ENCODE measurements around the gene SCN1A. TPM values are rescaled to one million over a fixed set of nuclear protein-coding genes. Genes with fewer than 3 reads are reported as not detected.

Gene SCN1A
- total RNA-seq, 1 donor from 2014 or later: not detected

- H3K27me3 Mint-ChIP-seq (ENCODE audit: insufficient read depth): peaks cover 3% of the 10 kb centered on the region
- intact Hi-C loops (cut with micrococcal nuclease): loop anchor here (1.0 kb wide), 2 partner anchors 70 to 124 kb away; no protein-coding TSS in a partner anchor
These were observed 70.3 kb downstream of the SCN1A start for GRCh38 chr2:166057370-166058164.

GRCh38 chr2:166044853-166045483 is 82.9 kb downstream of the SCN1A start:
- no peak overlapping the region for H3K4me3 Mint-ChIP-seq
- no peaks in the 10 kb centered on the region for H3K4me1 Mint-ChIP-seq (ENCODE audit: low read depth)
- H3K9me3 Mint-ChIP-seq: no peaks in the 10 kb centered on the region
- DNase-seq (ENCODE audit: low spot score): no peak
- no peak overlapping the region for H3K27ac Mint-ChIP-seq
- H3K27me3 Mint-ChIP-seq (ENCODE audit: insufficient read depth): no peaks in the 10 kb centered on the region
- intact Hi-C loops (cut with micrococcal nuclease): no loop called here
- no peaks in the 10 kb centered on the region for H3K36me3 Mint-ChIP-seq (ENCODE audit: low read depth)

More at GRCh38 chr2:166057370-166058164, 70.3 kb downstream of the SCN1A start:
- Mint-ChIP-seq H3K27ac (no peak overlapping the region), H3K4me3 (no peak overlapping the region), H3K9me3 (no peaks in the 10 kb centered on the region), H3K36me3 (ENCODE audit: low read depth) (no peaks in the 10 kb centered on the region), H3K4me1 (ENCODE audit: low read depth) (no peaks in the 10 kb centered on the region)
- DNase-seq (ENCODE audit: low spot score): no peak

DNA sequence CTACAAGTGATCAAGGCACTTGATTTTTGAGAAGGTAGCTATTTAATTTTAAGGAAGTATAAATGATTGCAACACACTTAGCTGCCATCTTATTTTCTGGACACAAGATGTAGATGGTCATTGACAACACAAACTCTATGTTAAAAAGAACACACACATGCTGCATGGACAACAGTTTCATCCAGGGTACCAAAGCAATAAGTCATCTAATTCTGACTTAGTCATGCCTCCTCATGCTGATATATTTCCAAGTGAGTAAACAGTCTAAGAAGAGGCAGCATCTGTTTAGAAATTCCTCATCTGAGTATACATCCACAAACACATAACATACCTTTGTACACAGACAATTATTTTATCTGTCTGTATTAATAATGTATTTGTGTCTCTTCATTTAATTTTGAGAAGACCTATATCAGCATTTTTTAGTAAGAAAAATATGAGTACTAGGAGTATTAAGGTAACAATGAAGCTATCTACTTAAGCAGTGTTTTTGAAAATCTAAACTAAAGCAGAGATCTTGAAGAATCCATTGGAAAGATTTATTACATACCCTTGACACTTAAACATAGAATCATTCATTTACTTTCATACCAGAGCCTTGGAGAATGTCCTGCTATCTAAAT is 84.9 kb downstream of the SCN1A start:
- Mint-ChIP-seq H3K9me3 (no peaks in the 10 kb centered on the region), H3K27ac (no peak overlapping the region), H3K4me3 (no peak overlapping the region), H3K36me3 (ENCODE audit: low read depth) (no peaks in the 10 kb centered on the region), H3K4me1 (ENCODE audit: low read depth) (no peaks in the 10 kb centered on the region), H3K27me3 (ENCODE audit: insufficient read depth) (no peaks in the 10 kb centered on the region)
- intact Hi-C loops (cut with micrococcal nuclease): no loop called here
- no peak for DNase-seq (ENCODE audit: low spot score)

GRCh38 chr2:166042356-166042755 is 85.5 kb downstream of the SCN1A start:
- no peaks in the 10 kb centered on the region for H3K4me1 Mint-ChIP-seq (ENCODE audit: low read depth)
- no peaks in the 10 kb centered on the region for H3K27me3 Mint-ChIP-seq (ENCODE audit: insufficient read depth)
- no peaks in the 10 kb centered on the region for H3K9me3 Mint-ChIP-seq
- no peak overlapping the region for H3K27ac Mint-ChIP-seq
- no peak overlapping the region for H3K4me3 Mint-ChIP-seq
- DNase-seq (ENCODE audit: low spot score): no peak
- H3K36me3 Mint-ChIP-seq (ENCODE audit: low read depth): no peaks in the 10 kb centered on the region
- intact Hi-C loops (cut with micrococcal nuclease): no loop called here

DNA sequence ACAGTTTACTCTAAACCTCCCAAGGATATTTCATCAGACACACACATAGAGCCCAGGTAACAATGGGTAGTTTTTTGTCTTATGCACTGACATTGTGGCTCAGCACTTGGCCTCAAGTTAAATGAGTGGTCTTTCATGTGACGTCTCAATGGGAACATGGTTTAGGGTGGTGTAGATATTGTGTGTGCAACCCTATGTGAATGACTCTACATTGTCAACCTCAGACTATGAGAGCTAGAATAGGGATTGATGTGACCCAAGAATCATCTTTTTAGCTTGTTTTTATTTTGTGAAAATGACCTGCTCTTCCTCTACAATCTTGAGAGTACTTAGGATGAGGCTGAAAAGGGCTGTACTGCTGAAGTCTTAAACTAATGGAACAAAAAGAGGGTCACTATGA is 86.2 kb downstream of the SCN1A start:
- Mint-ChIP-seq H3K27me3 (ENCODE audit: insufficient read depth) (no peaks in the 10 kb centered on the region), H3K4me1 (ENCODE audit: low read depth) (no peaks in the 10 kb centered on the region), H3K27ac (no peak overlapping the region), H3K4me3 (no peak overlapping the region), H3K36me3 (ENCODE audit: low read depth) (no peaks in the 10 kb centered on the region), H3K9me3 (no peaks in the 10 kb centered on the region)
- DNase-seq (ENCODE audit: low spot score): no peak
- intact Hi-C loops (cut with micrococcal nuclease): no loop called here

DNA sequence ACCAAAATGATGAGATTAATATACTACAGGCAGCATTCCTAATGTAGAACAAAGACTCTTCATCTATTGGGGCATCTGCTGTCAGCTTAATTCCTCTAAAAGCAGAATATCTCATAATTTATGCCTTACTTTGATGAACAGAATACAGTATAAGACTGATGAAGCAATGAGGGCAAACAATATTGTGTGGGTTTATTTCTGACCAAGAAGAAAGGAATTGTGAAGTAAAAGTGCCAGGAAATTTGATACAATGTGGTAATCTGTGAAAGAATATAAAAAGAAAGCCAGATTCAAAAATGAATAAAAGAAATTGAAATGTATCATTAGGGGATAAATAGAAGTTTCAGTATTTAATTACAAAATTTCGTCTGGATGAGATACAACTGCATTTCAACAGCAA is 95.5 kb downstream of the SCN1A start:
- no peak overlapping the region for H3K27ac Mint-ChIP-seq
- DNase-seq (ENCODE audit: low spot score): no peak
- H3K4me1 Mint-ChIP-seq (ENCODE audit: low read depth): no peaks in the 10 kb centered on the region
- no peaks in the 10 kb centered on the region for H3K36me3 Mint-ChIP-seq (ENCODE audit: low read depth)
- H3K4me3 Mint-ChIP-seq: no peak overlapping the region
- intact Hi-C loops (cut with micrococcal nuclease): no loop called here
- no peaks in the 10 kb centered on the region for H3K9me3 Mint-ChIP-seq
- no peaks in the 10 kb centered on the region for H3K27me3 Mint-ChIP-seq (ENCODE audit: insufficient read depth)

DNA sequence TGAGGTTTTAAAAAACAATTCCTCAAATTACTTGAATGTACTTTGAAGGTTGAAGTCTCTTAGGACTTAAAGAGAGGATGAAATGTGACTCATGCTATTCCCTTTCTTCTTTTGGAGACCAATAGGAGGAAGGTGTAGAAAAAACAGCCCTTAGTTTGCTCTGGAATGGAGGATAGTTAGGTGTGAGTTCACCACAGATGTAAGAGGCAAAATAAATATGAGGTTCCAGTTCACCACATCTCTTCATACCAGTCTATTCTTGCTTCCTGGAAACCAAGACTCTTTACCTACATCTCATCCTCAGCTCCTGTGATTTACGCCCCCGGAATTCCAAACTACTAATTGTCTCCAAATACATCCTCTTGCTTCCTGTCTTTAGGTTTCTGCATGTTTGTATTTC is 96.8 kb downstream of the SCN1A start:
- DNase-seq (ENCODE audit: low spot score): no peak
- H3K36me3 Mint-ChIP-seq (ENCODE audit: low read depth): no peaks in the 10 kb centered on the region
- intact Hi-C loops (cut with micrococcal nuclease): no loop called here
- H3K4me3 Mint-ChIP-seq: no peak overlapping the region
- H3K4me1 Mint-ChIP-seq (ENCODE audit: low read depth): no peaks in the 10 kb centered on the region
- H3K9me3 Mint-ChIP-seq: no peaks in the 10 kb centered on the region
- no peak overlapping the region for H3K27ac Mint-ChIP-seq
- no peaks in the 10 kb centered on the region for H3K27me3 Mint-ChIP-seq (ENCODE audit: insufficient read depth)

- intact Hi-C loops (cut with micrococcal nuclease): no loop called here
- DNase-seq (ENCODE audit: low spot score): no peak
- H3K27me3 Mint-ChIP-seq (ENCODE audit: insufficient read depth): peaks cover 2% of the 10 kb centered on the region
- H3K4me1 Mint-ChIP-seq (ENCODE audit: low read depth): no peaks in the 10 kb centered on the region
- H3K36me3 Mint-ChIP-seq (ENCODE audit: low read depth): no peaks in the 10 kb centered on the region
- no peaks in the 10 kb centered on the region for H3K9me3 Mint-ChIP-seq
- no peak overlapping the region for H3K4me3 Mint-ChIP-seq
- H3K27ac Mint-ChIP-seq: no peak overlapping the region
These were observed 102.5 kb downstream of the SCN1A start for GRCh38 chr2:166025313-166025712.

- no peaks in the 10 kb centered on the region for H3K27me3 Mint-ChIP-seq (ENCODE audit: insufficient read depth)
- no peaks in the 10 kb centered on the region for H3K4me1 Mint-ChIP-seq (ENCODE audit: low read depth)
- DNase-seq (ENCODE audit: low spot score): no peak
- H3K36me3 Mint-ChIP-seq (ENCODE audit: low read depth): no peaks in the 10 kb centered on the region
- intact Hi-C loops (cut with micrococcal nuclease): no loop called here
- H3K4me3 Mint-ChIP-seq: no peak overlapping the region
- H3K9me3 Mint-ChIP-seq: no peaks in the 10 kb centered on the region
- no peak overlapping the region for H3K27ac Mint-ChIP-seq
These were observed 110.6 kb downstream of the SCN1A start for GRCh38 chr2:166017208-166017607.

DNA sequence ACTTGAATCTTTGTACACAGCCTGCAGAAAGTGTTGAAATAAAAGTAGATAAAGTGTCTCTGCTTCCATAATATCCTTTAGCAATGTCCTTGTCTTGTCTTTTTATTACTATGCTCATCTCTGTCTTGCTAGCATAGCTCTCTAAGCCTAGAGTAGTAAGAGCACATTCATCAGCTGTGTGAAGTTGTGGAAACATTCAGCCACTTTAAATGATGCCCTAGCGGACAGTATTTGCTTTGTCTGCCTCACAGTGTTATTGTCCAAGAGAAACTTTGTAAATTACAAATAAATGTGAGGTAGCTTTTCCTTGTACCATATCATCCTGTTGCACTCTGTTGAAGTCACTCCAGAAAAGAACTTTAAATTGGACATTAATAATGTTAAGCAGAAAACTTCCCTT is 113.9 kb downstream of the SCN1A start:
- Mint-ChIP-seq H3K27ac (no peak overlapping the region), H3K4me1 (ENCODE audit: low read depth) (no peaks in the 10 kb centered on the region), H3K9me3 (no peaks in the 10 kb centered on the region), H3K4me3 (no peak overlapping the region), H3K27me3 (ENCODE audit: insufficient read depth) (no peaks in the 10 kb centered on the region), H3K36me3 (ENCODE audit: low read depth) (no peaks in the 10 kb centered on the region)
- intact Hi-C loops (cut with micrococcal nuclease): no loop called here
- DNase-seq (ENCODE audit: low spot score): no peak

DNA sequence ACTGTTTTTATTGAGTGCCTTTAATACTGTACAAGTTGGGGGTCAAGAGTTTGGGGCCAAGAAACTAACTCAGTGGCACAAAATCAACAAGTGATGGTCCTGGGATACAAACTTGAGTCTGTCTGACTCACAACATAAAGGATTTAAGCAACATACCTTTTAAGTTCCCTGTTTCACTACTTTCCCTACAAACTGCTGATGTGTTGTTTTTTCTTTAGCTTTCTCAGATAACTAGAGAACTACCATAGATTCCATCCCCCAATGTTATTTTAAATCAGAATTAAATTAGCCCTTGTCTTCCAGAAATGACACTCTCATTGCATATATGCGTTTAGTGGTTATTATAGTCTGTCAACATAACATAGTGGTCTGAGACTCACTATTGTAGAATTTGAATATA is 116.2 kb downstream of the SCN1A start:
- no peaks in the 10 kb centered on the region for H3K4me1 Mint-ChIP-seq (ENCODE audit: low read depth)
- no peaks in the 10 kb centered on the region for H3K27me3 Mint-ChIP-seq (ENCODE audit: insufficient read depth)
- H3K4me3 Mint-ChIP-seq: no peak overlapping the region
- intact Hi-C loops (cut with micrococcal nuclease): no loop called here
- H3K27ac Mint-ChIP-seq: no peak overlapping the region
- no peaks in the 10 kb centered on the region for H3K36me3 Mint-ChIP-seq (ENCODE audit: low read depth)
- no peak for DNase-seq (ENCODE audit: low spot score)
- H3K9me3 Mint-ChIP-seq: no peaks in the 10 kb centered on the region

DNA sequence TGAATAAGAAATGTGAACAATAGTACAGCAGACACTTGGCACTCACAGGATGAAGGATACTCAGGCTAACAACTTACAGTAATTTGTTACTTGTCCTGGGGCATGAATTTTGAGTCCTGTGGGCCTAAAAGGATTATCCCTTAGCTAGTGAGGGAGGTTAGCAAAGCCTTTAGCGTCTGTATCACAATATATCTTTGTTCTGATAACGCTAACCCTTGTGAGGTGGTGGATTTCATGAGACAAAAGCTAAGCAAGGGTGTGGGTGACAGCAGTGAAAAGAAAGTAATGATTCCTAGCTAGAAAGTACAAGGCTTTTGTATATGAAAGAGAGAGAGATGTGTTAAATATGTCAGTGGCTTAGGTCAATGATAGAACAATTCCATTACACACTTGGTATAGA is 127.4 kb downstream of the SCN1A start:
- intact Hi-C loops (cut with micrococcal nuclease): no loop called here
- no peaks in the 10 kb centered on the region for H3K36me3 Mint-ChIP-seq (ENCODE audit: low read depth)

DNA sequence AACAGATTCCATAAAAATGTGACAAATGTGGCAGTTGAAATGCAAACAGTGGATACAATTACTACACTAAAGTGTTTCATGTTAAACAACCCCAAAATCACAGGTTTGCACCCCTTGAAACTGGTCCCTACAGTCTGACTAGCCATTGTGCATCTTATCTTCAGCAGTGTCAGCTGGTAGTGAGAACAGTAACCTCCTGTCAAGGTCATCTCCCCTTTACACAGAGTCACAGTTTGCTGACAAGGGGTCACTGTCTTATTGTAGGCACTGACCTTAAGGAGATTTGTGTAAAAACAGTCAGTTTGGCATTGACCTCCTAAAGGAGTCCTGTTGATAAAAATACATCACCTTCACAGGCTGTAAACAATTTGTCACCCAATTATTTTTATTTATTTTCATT is 137.0 kb downstream of the SCN1A start:
- Mint-ChIP-seq H3K27me3 (ENCODE audit: insufficient read depth) (no peaks in the 10 kb centered on the region), H3K27ac (no peak overlapping the region), H3K9me3 (no peaks in the 10 kb centered on the region), H3K36me3 (ENCODE audit: low read depth) (no peaks in the 10 kb centered on the region), H3K4me3 (no peak overlapping the region), H3K4me1 (ENCODE audit: low read depth) (no peaks in the 10 kb centered on the region)
- DNase-seq (ENCODE audit: low spot score): no peak
- intact Hi-C loops (cut with micrococcal nuclease): no loop called here

More for the DNA sequence above, 127.4 kb downstream of the SCN1A start:
- no peak overlapping the region for H3K27ac Mint-ChIP-seq
- DNase-seq (ENCODE audit: low spot score): no peak
- H3K4me1 Mint-ChIP-seq (ENCODE audit: low read depth): no peaks in the 10 kb centered on the region
- no peaks in the 10 kb centered on the region for H3K27me3 Mint-ChIP-seq (ENCODE audit: insufficient read depth)
- no peak overlapping the region for H3K4me3 Mint-ChIP-seq
- no peaks in the 10 kb centered on the region for H3K9me3 Mint-ChIP-seq
